GM21619 (cell line): ENCODE measurements around the gene RFX4.
"Not testable (repeated sequence)": the region's sequence is repeated elsewhere in the genome, so short reads cannot be mapped to it uniquely, and the experiment has no call there.

Experiments
- ATAC-seq: cut with Tn5 transposase; IDR thresholded peaks from one replicate; pipeline ENCODE4 v1.9.1; 2021; ENCODE audit not compliant: unreplicated experiment

Gene RFX4

DNA sequence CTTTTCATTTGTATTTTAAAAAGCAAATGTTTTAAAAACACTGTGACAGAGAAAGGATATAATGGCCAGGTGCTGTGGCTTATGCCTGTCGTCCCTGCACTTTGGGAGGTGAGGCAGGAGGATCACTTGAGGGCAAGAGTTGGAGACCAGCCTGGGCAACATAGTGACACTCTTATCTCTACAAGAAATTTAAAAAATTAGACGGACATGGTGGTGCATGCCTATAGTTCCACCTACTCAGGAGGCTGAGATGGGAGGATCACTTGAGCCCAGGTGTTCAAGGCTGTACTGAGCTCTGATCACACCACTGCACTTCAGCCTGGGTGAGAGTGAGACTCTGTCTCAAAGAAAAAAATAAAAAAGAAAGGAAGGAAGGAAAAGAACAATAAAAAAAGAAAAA is 7.8 kb downstream of the RFX4 start:
- ATAC-seq = no peak

DNA sequence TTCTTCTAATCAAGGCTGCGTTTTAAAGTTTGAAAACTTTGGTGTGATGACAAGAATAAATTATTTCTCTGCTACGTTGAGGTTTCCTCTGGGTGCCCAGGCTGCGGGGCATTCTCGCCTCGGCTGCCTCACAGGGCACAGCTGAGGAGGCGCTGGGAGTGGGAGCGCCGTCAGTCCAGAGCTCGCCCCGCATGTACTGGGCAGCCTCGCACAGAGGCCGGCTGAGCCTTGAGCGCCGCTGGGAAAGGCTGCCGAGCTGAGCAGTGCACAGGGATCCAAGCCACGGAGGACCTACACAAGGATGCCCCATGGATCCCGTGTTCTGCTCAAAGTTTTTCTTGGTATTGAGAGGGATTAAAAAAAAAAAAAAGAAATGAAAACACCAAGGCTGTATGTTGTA is 11.6 kb downstream of the RFX4 start:
- ATAC-seq = no peak

- no peak for ATAC-seq
Measured at GRCh38 chr12:106595268-106595667, 12.5 kb downstream of the RFX4 start.

DNA sequence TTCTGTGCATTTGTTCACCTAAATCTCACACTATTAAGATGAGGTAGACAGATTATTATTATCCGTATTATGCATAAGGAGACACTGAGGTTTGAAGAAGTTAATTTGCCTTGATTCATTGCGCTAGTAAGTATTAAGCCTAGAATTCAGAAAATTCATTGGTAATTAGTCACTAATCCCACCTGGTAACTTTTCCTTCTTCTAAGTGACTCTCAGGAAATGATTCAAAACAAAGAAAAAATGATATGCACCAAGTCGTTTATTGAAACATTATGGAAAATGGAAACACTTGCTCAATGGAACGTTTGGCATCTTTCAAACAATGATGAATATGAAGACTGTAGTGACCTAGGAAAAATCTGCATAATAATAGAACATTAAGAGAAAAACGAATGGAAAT is 15.2 kb downstream of the RFX4 start:
- ATAC-seq = no peak

DNA sequence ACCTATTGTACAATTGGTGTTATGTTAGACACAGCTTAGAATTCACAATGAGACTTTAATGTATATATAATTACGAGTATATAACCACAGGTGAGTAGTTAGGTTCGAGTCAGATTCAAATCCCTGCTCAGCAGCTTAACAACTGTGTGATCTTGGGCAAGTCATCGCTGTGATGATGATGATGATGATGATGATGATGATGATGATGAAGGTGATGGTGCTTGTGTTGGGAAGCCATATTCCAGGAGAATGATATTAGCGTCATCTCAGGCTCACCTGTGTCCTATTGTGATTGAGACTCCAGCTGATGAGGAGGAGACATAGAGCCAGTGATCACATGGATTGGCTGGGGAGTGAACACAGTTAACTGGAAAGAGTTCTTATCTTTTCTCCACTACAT is 16.5 kb downstream of the RFX4 start:
- no peak for ATAC-seq

GRCh38 chr12:106600503-106600902 is 17.7 kb downstream of the RFX4 start:
- ATAC-seq = no peak

GRCh38 chr12:106601031-106601430 is 18.2 kb downstream of the RFX4 start:
- no peak for ATAC-seq

- no peak for ATAC-seq
Measured at GRCh38 chr12:106601496-106601895, 18.7 kb downstream of the RFX4 start.

- ATAC-seq = no peak
Measured at GRCh38 chr12:106602076-106602475, 19.3 kb downstream of the RFX4 start.

- ATAC-seq = no peak
Measured at GRCh38 chr12:106605254-106605653, 22.4 kb downstream of the RFX4 start.

DNA sequence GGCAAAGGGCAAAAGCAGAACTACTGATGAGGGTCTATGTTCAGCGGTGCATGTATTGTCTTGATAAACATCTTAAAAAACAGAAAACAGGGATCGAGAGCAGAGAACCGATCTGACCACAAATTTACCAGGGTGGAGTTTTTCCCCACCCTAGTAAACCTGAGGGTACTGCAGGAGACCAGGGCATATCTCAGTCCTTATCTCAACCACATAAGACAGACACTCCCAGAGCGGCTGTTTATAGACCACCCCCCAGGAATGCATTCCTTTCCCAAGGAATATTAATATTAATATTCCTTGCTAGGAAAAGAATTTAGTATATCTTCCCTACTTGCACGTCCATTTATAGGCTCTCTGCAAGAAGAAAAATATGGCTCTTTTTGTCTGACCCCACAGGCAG is 37.8 kb downstream of the RFX4 start:
- ATAC-seq = not testable (repeated sequence)

- ATAC-seq = no peak
Measured at GRCh38 chr12:106625976-106626375, 43.2 kb downstream of the RFX4 start.

- ATAC-seq = no peak
Measured at GRCh38 chr12:106629797-106630659, 47.2 kb downstream of the RFX4 start.

DNA sequence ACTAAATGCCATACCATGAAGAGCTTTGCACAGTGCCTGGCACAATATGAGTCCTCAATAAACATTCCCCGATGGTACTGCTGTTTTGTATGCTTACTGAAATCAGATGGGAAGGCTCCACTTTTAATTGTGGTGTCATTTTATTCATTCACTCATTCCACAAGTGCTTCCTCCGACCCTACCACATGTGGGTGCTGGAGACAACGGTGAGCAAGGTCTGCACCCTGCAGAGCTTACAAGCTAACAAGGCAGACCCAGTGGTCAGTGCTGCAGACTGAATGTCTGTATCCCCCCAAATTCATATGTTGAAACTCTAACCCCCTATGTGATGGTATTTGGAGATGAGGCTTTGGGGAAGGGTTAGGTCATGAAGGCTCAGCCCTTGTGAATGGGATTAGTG is 48.3 kb downstream of the RFX4 start:
- no peak for ATAC-seq

- no peak for ATAC-seq
Measured at GRCh38 chr12:106631797-106632196, 49.0 kb downstream of the RFX4 start.

DNA sequence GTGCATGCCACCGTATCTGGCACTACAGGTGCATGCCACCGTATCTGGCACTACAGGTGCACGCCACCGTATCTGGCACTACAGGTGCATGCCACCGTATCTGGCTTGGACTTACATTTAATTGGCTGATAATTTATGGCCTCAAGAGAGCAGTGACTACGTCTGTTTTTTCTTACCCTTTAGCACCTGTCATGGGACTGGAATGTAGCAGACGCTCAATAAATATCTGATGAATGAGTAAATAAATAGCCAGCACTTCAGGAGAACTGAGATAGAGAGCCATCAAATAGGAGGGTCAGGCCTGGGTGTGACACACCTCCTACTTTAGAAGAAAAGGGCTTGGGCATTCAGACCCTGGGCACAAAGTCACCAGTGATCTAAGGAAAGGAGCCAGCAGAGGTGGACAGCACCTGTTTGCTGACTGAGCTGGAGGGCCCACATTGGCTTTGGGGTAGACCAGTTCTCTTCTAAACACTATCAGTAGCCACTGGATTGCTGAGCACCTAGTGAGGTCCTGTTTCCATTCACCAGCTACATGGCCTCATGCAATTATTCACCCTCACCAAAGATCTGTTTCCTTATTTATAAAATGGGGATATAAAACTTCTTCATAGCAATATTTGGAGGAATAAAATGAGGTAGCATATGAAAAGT is 50.1 kb downstream of the RFX4 start:
- ATAC-seq = no peak

DNA sequence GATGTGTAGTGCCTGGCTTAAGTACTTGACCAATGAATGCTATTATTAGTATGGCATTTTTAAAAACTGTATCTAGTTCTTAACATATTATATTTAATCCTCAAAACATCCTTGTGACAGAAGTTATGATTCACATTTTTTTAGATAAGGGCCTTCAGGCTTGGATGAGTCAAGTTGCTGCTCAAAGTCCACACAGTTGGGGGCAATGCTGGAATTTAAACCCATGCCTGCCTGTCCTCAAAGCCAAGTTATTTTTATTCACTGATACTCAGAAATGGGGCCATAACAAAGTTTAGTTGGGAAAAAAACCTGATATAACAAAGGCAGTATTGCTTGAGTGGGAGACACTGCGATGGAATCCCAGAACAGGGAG is 50.6 kb downstream of the RFX4 start:
- no peak for ATAC-seq

DNA sequence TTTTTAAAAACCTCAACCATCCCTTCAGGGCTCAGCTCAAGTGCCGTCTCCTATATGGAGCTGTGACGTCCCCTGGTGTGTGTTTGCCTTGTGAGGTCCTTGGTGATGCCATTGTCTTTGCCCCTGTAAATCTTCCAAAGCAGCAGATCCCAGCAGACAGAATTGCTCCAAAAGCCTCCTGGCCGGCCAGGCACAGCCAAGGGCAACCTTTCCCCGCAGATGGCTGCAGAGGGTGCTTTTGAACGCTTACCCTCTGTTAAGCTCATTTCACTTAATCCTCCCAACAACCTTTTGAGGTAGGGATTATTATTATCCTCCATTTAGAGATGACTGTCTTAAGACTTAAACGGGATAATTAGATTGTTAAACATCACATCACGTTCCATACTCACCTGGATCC is 51.4 kb downstream of the RFX4 start:
- ATAC-seq = no peak

GRCh38 chr12:106643000-106643399 is 60.2 kb downstream of the RFX4 start:
- ATAC-seq = no peak

DNA sequence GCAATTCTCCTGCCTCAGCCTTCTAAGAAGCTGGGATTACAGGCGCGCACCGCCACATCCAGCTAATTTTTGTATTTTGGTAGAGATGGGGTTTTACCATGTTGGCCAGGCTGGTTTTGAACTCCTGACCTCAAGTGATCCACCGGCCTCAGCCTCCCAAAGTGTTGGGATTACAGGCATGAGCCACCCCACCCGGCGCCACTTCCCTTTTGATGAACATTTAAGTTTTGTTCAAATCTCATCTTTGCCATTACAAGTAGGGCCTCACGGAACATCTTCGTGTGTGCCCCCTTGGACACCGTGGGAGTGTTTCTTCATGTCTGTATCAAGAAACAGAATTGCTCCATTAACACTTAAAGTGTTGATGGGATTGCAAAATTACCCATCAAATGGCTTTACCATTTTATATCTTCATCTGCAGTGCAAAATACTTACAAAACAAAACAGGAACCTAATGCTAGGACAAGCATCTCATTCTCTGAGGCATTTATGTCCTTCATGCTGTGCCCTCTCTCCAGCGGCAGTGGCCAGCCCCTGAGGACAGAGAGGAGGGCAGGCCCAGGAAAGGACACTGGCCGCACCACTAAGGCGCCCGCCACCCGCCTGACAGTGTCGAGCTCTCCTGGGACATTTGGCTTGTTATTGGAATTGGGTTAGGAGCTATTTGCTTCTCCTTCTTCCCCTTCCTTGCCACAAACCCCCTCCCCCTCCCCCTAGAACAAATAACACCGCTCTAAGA is 61.7 kb downstream of the RFX4 start:
- ATAC-seq = no peak

- no peak for ATAC-seq
Measured at GRCh38 chr12:106645074-106645421, 62.2 kb downstream of the RFX4 start.
